ENCODE measurements around the gene FN1.
"Not testable (repeated sequence)": the region's sequence is repeated elsewhere in the genome, so short reads cannot be mapped to it uniquely, and the experiment has no call there.

The FN1 gene

GRCh38 chr2:215423928-215424540 lies 11.8 kb downstream of the FN1 start:
- DNase-seq (ENCODE audit: low read depth in 1 of 2, low spot score in 1 of 2) = no peak

- DNase-seq (ENCODE audit: low read depth in 1 of 2, low spot score in 1 of 2) = no peak
Observed at GRCh38 chr2:215423234-215423633, 12.6 kb downstream of the FN1 start.

DNA sequence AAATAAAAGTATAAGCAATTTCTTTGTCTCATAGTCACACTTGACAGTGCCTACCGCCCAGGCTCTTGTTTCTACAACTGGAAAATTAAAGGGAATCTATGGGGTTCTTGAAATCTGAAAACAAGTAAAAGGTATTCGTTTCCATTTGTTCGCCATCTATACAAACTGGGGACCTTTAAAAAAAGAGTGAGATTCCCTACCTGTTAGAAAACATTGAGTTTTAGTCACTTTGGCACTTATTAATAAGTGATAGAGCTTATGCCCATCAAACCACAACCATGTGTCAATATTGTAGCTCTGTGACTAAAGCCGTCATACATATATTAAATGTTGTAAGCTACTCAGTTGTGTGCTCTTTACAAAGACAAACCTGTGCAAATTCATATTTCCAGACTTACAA lies 13.2 kb downstream of the FN1 start:
- no peak for DNase-seq (ENCODE audit: low read depth in 1 of 2, low spot score in 1 of 2)

GRCh38 chr2:215421859-215422461 lies 13.9 kb downstream of the FN1 start:
- DNase-seq (ENCODE audit: low read depth in 1 of 2, low spot score in 1 of 2) = no peak

- DNase-seq (ENCODE audit: low read depth in 1 of 2, low spot score in 1 of 2) = no peak
Observed at GRCh38 chr2:215420471-215420935, 15.4 kb downstream of the FN1 start.

- DNase-seq (ENCODE audit: low read depth in 1 of 2, low spot score in 1 of 2) = no peak
Observed at GRCh38 chr2:215419769-215420470, 15.9 kb downstream of the FN1 start.

DNA sequence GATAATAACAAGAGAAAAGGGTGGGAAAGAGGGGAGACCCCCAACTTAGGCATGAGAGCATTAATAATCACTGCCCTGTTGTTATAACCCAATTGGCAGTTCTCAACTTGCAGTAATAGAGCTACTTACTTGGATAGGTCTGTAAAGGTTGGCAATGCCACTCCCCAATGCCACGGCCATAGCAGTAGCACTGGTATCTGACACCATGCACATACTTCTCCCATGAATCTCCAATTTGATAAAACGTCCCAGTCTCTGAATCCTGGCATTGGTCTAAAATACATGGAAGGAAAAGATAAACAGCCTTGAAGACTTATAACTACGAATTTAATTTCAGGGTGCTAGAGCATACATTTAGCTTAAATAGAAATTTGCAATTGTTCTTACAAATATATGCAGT lies 16.8 kb downstream of the FN1 start:
- no peak for DNase-seq (ENCODE audit: low read depth in 1 of 2, low spot score in 1 of 2)

GRCh38 chr2:215418064-215418963 lies 17.6 kb downstream of the FN1 start:
- no peak for DNase-seq (ENCODE audit: low read depth in 1 of 2, low spot score in 1 of 2)

- no peak for DNase-seq (ENCODE audit: low read depth in 1 of 2, low spot score in 1 of 2)
Observed at GRCh38 chr2:215417400-215417951, 18.4 kb downstream of the FN1 start.

DNA sequence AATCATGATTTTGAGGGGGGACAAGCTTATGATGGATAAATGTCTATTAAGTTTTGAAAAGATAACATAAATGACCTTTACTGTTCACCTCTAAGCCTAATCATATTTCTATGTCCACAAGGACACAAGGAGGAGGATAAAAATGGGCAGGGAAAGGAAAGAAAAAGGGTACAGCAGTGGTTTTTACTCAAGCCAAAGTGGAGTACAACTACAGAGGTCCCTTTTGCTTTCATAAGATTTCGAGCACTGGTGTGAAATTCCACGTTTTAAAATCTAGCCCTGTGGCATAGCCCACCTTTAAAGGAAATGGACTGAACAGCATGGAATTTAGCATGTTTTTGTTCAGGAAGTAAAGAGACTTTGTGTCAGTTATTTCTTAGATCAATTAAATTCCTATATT lies 19.2 kb downstream of the FN1 start:
- DNase-seq (ENCODE audit: low read depth in 1 of 2, low spot score in 1 of 2) = no peak

GRCh38 chr2:215415820-215416577 lies 19.9 kb downstream of the FN1 start:
- DNase-seq (ENCODE audit: low read depth in 1 of 2, low spot score in 1 of 2) = no peak

- no peak for DNase-seq (ENCODE audit: low read depth in 1 of 2, low spot score in 1 of 2)
Observed at GRCh38 chr2:215415218-215415617, 20.6 kb downstream of the FN1 start.

DNA sequence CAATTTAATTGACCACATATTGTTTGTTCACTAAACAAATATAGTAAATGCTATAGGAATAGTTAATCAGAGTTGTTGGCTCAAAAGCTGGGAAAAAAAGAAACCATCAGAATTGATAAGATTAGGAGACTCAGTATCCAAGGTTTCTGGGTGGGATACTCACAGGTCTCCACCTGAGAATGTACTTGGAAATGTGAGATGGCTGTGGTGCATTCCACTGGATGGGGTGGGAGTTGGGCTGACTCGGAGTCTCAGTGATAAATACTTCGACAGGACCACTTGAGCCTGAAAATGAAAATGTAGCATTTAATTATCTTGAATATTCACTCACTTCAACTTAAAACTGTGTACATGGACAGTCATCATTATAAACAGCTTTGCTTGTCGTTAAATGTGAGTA lies 21.2 kb downstream of the FN1 start:
- no peak for DNase-seq (ENCODE audit: low read depth in 1 of 2, low spot score in 1 of 2)

GRCh38 chr2:215413974-215414373 lies 21.9 kb downstream of the FN1 start:
- no peak for DNase-seq (ENCODE audit: low read depth in 1 of 2, low spot score in 1 of 2)

- DNase-seq (ENCODE audit: low read depth in 1 of 2, low spot score in 1 of 2) = no peak
Observed at GRCh38 chr2:215413484-215413777, 22.4 kb downstream of the FN1 start.

DNA sequence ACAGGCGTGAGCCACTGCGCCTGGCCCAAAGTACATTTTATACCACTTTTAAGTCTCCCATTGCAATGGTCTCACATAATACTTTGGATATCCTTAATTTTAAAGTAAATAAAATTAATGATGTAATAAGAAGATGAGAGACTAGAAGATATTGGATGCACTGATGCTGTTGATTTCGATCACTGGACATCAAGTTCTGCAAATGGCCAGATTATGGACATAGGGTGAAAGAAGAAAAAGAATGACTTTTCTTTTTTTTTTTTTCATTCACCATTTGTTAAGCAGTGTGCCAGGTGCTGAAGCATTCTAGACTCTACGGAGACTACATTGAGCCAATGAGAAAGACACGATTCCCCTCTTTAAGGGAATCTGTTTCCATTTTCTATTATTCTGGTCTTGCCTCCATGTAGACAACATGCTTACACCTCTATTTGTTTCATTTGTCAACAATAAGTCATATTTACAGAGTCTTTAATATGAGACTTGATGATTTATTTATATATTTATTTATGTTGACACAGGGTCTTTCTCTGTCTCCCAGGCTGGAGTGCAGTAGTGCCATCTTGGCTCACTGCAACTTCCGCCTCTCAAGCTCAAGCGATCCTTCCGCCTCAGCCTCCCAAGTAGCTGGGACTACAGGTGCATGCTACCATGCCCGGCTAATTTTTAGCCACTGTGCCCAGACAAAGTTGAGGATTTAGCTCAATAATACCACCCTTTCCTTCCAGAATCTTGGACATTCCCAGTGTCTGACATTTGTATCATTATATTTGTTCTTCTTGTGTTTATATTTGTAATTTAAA lies 23.7 kb downstream of the FN1 start:
- no peak for DNase-seq (ENCODE audit: low read depth in 1 of 2, low spot score in 1 of 2)

DNA sequence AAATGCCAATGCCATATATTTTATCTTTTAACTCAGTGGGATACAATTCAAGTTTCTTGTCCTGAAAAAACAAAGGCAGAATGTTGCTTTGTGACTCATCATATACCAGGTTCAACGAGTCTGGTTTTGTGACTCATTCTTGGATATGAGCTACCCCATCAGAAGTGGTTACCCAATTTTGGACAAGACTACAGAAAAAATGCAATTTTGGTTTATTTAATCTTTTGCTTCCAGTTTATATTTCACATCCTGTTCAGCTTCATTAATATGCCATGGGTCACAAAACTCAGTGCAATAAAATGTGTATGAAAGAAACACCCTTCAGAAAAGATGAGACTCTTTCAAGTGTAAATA lies 25.0 kb downstream of the FN1 start:
- no peak for DNase-seq (ENCODE audit: low read depth in 1 of 2, low spot score in 1 of 2)

DNA sequence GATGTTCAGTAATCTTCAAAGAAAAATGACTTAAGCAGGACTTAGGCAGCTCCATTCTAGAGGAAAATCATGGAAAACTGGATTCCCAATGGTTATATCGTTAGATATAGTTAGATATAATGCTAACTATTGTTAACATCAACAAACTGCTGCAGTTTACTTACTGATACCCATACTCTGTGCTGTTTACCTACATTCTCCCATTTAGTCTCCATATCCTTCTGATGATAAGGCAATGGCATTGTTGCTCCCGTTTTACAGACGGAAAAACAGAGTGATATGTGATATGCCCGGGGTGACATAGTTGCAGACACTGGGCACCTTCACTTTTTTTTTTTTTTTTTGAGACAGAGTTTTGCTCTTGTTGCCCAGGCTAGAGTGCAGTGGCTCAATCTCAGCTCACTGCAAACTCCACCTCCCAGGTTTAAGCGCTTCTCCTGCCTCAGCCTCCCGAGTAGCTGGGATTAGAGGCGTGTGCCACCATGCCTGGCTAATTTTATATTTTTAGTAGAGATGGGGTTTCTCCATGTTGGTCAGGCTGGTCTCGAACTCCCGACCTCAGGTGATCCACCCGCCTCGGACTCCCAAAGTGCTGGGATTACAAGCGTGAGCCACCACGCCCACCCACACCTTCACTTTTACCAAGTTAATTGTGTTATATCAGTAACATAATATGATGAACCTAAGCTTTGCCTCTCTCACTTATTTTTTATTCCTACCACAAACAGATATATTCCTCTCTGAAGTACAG lies 25.5 kb downstream of the FN1 start:
- DNase-seq (ENCODE audit: low read depth in 1 of 2, low spot score in 1 of 2) = not testable (repeated sequence)
